ENCODE results near the gene ATF2. TPM values are rescaled to one million over a fixed set of nuclear protein-coding genes. Genes with fewer than 3 reads are reported as not detected.

The ATF2 gene
- total and polyA plus RNA-seq, 2 of the 13 experiments (the other 11 are each of a cell fraction or from before 2014, with no cell fraction given), result 91.6 to 95.1 TPM

- in situ Hi-C loops (cut with HindIII; ENCODE audit: extremely low pct_ligation_motif_present, low pct_unique_long_range_greater_than_20kb), result no loop called here
- intact Hi-C loops (cut with micrococcal nuclease; ENCODE audit: unreplicated experiment), result loop anchor here (1.0 kb wide), 1 partner anchor 13 kb away; the partner anchor contains the start of gene ATP5MC3
- H2AFZ ChIP-seq (ENCODE audit: low read length), result peak overlapping the region; percentile 50
- TF ChIP-seq RXRB (CRISPR knock-in tag; IDR thresholded peaks at IDR 0.05; ENCODE audit: borderline replicate concordance), result 0 out of 2 replicates have a peak, but pooled peaks have one; percentile 2
- TF ChIP-seq, protein P1, sequence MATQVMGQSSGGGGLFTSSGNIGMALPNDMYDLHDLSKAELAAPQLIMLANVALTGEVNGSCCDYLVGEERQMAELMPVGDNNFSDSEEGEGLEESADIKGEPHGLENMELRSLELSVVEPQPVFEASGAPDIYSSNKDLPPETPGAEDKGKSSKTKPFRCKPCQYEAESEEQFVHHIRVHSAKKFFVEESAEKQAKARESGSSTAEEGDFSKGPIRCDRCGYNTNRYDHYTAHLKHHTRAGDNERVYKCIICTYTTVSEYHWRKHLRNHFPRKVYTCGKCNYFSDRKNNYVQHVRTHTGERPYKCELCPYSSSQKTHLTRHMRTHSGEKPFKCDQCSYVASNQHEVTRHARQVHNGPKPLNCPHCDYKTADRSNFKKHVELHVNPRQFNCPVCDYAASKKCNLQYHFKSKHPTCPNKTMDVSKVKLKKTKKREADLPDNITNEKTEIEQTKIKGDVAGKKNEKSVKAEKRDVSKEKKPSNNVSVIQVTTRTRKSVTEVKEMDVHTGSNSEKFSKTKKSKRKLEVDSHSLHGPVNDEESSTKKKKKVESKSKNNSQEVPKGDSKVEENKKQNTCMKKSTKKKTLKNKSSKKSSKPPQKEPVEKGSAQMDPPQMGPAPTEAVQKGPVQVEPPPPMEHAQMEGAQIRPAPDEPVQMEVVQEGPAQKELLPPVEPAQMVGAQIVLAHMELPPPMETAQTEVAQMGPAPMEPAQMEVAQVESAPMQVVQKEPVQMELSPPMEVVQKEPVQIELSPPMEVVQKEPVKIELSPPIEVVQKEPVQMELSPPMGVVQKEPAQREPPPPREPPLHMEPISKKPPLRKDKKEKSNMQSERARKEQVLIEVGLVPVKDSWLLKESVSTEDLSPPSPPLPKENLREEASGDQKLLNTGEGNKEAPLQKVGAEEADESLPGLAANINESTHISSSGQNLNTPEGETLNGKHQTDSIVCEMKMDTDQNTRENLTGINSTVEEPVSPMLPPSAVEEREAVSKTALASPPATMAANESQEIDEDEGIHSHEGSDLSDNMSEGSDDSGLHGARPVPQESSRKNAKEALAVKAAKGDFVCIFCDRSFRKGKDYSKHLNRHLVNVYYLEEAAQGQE (IDR thresholded peaks at IDR 0.05; ENCODE audit: borderline replicate concordance in 1 of 2, low read depth in 1 of 2, low read length in 2 of 2), result peak in 1 of 2 experiments; percentile 32; a peak in 1 of 4 replicates
- TF ChIP-seq RBM22 (optimal IDR thresholded peaks at IDR 0.05; ENCODE audit: low read length), result peak; percentile 51
- peak; percentile 57; the same call in 1 of the 2 replicates for TF ChIP-seq CHCHD3 (CRISPR knock-in tag; IDR thresholded peaks at IDR 0.05)
- TF ChIP-seq PCBP1 (IDR thresholded peaks at IDR 0.05; ENCODE audit: borderline replicate concordance, low read depth, low read length), result 0 out of 2 replicates have a peak, but pooled peaks have one; percentile 60
- TF ChIP-seq ZNF136 (CRISPR knock-in tag; IDR thresholded peaks at IDR 0.05; ENCODE audit: low read depth), result 0 out of 2 replicates have a peak, but pooled peaks have one; percentile 2
- peak; percentile 69 for TF ChIP-seq POLR2AphosphoS5 (IDR thresholded peaks at IDR 0.05; ENCODE audit: low read depth, low read length)
- TF ChIP-seq, protein P2, sequence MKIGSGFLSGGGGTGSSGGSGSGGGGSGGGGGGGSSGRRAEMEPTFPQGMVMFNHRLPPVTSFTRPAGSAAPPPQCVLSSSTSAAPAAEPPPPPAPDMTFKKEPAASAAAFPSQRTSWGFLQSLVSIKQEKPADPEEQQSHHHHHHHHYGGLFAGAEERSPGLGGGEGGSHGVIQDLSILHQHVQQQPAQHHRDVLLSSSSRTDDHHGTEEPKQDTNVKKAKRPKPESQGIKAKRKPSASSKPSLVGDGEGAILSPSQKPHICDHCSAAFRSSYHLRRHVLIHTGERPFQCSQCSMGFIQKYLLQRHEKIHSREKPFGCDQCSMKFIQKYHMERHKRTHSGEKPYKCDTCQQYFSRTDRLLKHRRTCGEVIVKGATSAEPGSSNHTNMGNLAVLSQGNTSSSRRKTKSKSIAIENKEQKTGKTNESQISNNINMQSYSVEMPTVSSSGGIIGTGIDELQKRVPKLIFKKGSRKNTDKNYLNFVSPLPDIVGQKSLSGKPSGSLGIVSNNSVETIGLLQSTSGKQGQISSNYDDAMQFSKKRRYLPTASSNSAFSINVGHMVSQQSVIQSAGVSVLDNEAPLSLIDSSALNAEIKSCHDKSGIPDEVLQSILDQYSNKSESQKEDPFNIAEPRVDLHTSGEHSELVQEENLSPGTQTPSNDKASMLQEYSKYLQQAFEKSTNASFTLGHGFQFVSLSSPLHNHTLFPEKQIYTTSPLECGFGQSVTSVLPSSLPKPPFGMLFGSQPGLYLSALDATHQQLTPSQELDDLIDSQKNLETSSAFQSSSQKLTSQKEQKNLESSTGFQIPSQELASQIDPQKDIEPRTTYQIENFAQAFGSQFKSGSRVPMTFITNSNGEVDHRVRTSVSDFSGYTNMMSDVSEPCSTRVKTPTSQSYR (CRISPR knock-in tag; IDR thresholded peaks at IDR 0.05; ENCODE audit: borderline replicate concordance), result no peak
- no peak for TF ChIP-seq ZNF205 (CRISPR knock-in tag; IDR thresholded peaks at IDR 0.05)
- TF ChIP-seq CC2D1A (CRISPR knock-in tag; IDR thresholded peaks at IDR 0.05), result 0 out of 2 replicates have a peak, but pooled peaks have one; percentile 86
- TF ChIP-seq SIX4 (CRISPR knock-in tag; IDR thresholded peaks at IDR 0.05), result no peak
- no peak for TF ChIP-seq ZNF550 (CRISPR knock-in tag; IDR thresholded peaks at IDR 0.05; ENCODE audit: borderline replicate concordance)
- TF ChIP-seq RXRA (CRISPR knock-in tag; IDR thresholded peaks at IDR 0.05), result no peak
- peak; percentile 6; the same call in 1 of the 2 replicates for TF ChIP-seq CSRNP1 (CRISPR knock-in tag; IDR thresholded peaks at IDR 0.05)
- TF ChIP-seq ZNF772 (CRISPR knock-in tag; IDR thresholded peaks at IDR 0.05), result peak; percentile 42; the same call in 1 of the 2 replicates
- TF ChIP-seq ZNF614 (CRISPR knock-in tag; IDR thresholded peaks at IDR 0.05; ENCODE audit: borderline replicate concordance), result no peak; the same call in 1 of the 2 replicates
- TF ChIP-seq NR2F2 (IDR thresholded peaks at IDR 0.05; ENCODE audit: borderline replicate concordance, low read depth), result peak; percentile 61; the same call in 1 of the 2 replicates
Measured at GRCh38 chr2:175168564-175168945, 552 bp upstream of the ATF2 start.

More at GRCh38 chr2:175168564-175168945, 552 bp upstream of the ATF2 start:
- ChIA-PET POLR2A (interaction anchor here (0.7 to 1.3 kb wide), 17 partner anchors 10 to 438 kb away, joined by 3 to 50 read pairs (median 3); partner anchors contain the start of gene ATP5MC3), CTCF (ENCODE audit: low intra/inter-chr PET ratio, low total read pairs) (no interaction called here)
- Histone ChIP-seq H4K20me1 (ENCODE audit: insufficient read depth, low read length) (peaks cover 9% of the 10 kb centered on the region), H3K4me3 (replicated peaks in 1 of 3; ENCODE audit: insufficient read depth in 1 of 3, low read depth in 2 of 3, low read length in 3 of 3) (peak overlapping the region; percentile 84 to 100 (median 92)), H3K4me1 (ENCODE audit: insufficient read depth, low read length) (peaks cover 34% of the 10 kb centered on the region), H3K9ac (ENCODE audit: insufficient read depth, low read depth, low read length) (peak overlapping the region; percentile 100), H3K36me3 (replicated peaks in 1 of 2; ENCODE audit: control insufficient read depth in 1 of 2, insufficient read depth in 2 of 2, low read length in 2 of 2) (no peaks in the 10 kb centered on the region), H3K79me2 (ENCODE audit: insufficient read depth, low read length) (peaks cover 51% of the 10 kb centered on the region), H3K4me2 (ENCODE audit: low read depth, low read length) (peak overlapping the region; percentile 74), H3K9me3 (ENCODE audit: low read length) (no peaks in the 10 kb centered on the region), H3K27me3 (ENCODE audit: control insufficient read depth in 1 of 2, insufficient read depth in 2 of 2, low read length in 2 of 2) (no peaks in the 10 kb centered on the region; a peak in 1 of 5 replicates), H3K27ac (ENCODE audit: extremely low read length, insufficient read depth, low read length) (peak overlapping the region; percentile 99)
- FAIRE-seq, result no peak
- no peak for DNase-seq (ENCODE audit: low spot score)
- BruUV-seq (replicated peaks), result no TSS peak
- ATAC-seq, result no peak
- WGBS (ENCODE audit: low lambda C conversion rate), result 2% methylated on average over 11 of the region's 11 CpGs

Measured in HepG2 (cell line).